Adipose tissue (tissue), 3 donors: ENCODE results near the gene STXBP1. TPM values are rescaled to one million over a fixed set of nuclear protein-coding genes. Genes with fewer than 3 reads are reported as not detected.
"Not testable (repeated sequence)": the region's sequence is repeated elsewhere in the genome, so short reads cannot be mapped to it uniquely, and the experiment has no call there.

Source experiments
- H3K27ac ChIP-seq: one replicate; pipeline ENCODE4 v1.5.1; 2013; ENCODE audit warnings: low read depth, low read length
- WGBS, 3 donors: extraction: QIAGEN DNeasy Blood & Tissue Kit; methylation state at CpG; one replicate each; pipeline ENCODE4 v1.1.7; 2013; 5-methylcytosine and 5-hydroxymethylcytosine counted together
- polyA plus RNA-seq, 3 donors: library from polyadenylated mRNA; stranded (reverse); fragments of 200-250 nt; gene quantifications; one replicate each; pipeline ENCODE4 v1.2.3, GENCODE V29; 2013
- donor health status: healthy with polysubstance abuse.
- donor health status: Bipolar disorder and iron deficiency.
- donor health status: healthy.

The STXBP1 gene
- polyA plus RNA-seq, 3 donors = 12.7 to 42.4 (median 34.1) TPM

GRCh38 chr9:127599550-127599891 lies 12.6 kb upstream of the STXBP1 start:
- 71 to 79% (median 76%) methylated on average over 7 of the region's 7 CpGs for WGBS, 3 donors
- no peak overlapping the region for H3K27ac ChIP-seq

GRCh38 chr9:127603226-127603625 lies 8.9 kb upstream of the STXBP1 start:
- WGBS, 3 donors = 87 to 90% (median 88%) methylated on average over 3 of the region's 3 CpGs
- no peak overlapping the region for H3K27ac ChIP-seq

- H3K27ac ChIP-seq = no peak overlapping the region
- WGBS, 3 donors = 67 to 85% (median 85%) methylated on average over 1 of the region's 1 CpG
Observed at GRCh38 chr9:127606043-127606442, 6.0 kb upstream of the STXBP1 start.

- WGBS, 3 donors = 2 to 3% (median 2%) methylated on average over 55 of the region's 55 CpGs
- H3K27ac ChIP-seq = no peak overlapping the region
Observed at GRCh38 chr9:127608104-127608966, 3.7 kb upstream of the STXBP1 start.

GRCh38 chr9:127611603-127611898 lies 526 bp upstream of the STXBP1 start:
- 2 to 3% (median 2%) methylated on average over 10 to 11 of the region's 11 CpGs for WGBS, 3 donors
- no peak overlapping the region for H3K27ac ChIP-seq

GRCh38 chr9:127612939-127613582 lies 984 bp downstream of the STXBP1 start:
- 1 to 2% (median 1%) methylated on average over 38 to 41 of the region's 41 CpGs for WGBS, 3 donors
- no peak overlapping the region for H3K27ac ChIP-seq

- H3K27ac ChIP-seq = no peak overlapping the region
- 43 to 82% (median 46%) methylated on average over 5 of the region's 5 CpGs for WGBS, 3 donors
Observed at GRCh38 chr9:127613583-127613954, 1.5 kb downstream of the STXBP1 start.

- 43 to 66% (median 62%) methylated on average over 3 of the region's 3 CpGs for WGBS, 3 donors
- no peak overlapping the region for H3K27ac ChIP-seq
Observed at GRCh38 chr9:127614961-127615360, 2.9 kb downstream of the STXBP1 start.

GRCh38 chr9:127621339-127621970 lies 9.4 kb downstream of the STXBP1 start:
- 90 to 95% (median 90%) methylated on average over 10 of the region's 10 CpGs for WGBS, 3 donors
- H3K27ac ChIP-seq = not testable (repeated sequence)

GRCh38 chr9:127626752-127627493 lies 14.8 kb downstream of the STXBP1 start:
- WGBS, 3 donors = 63 to 77% (median 67%) methylated on average over 8 of the region's 8 CpGs
- no peak overlapping the region for H3K27ac ChIP-seq

- WGBS, 3 donors = 66 to 92% (median 75%) methylated on average over 2 of the region's 2 CpGs
- H3K27ac ChIP-seq = no peak overlapping the region
Observed at GRCh38 chr9:127627494-127627855, 15.4 kb downstream of the STXBP1 start.

- H3K27ac ChIP-seq = no peak overlapping the region
- 30 to 63% (median 61%) methylated on average over 9 of the region's 9 CpGs for WGBS, 3 donors
Observed at GRCh38 chr9:127628758-127629467, 16.8 kb downstream of the STXBP1 start.

- no peak overlapping the region for H3K27ac ChIP-seq
- WGBS, 3 donors = 74 to 87% (median 76%) methylated on average over 8 of the region's 8 CpGs
Observed at GRCh38 chr9:127629468-127630081, 17.5 kb downstream of the STXBP1 start.

GRCh38 chr9:127633216-127633862 lies 21.3 kb downstream of the STXBP1 start:
- H3K27ac ChIP-seq = no peak overlapping the region

GRCh38 chr9:127634021-127634420 lies 21.9 kb downstream of the STXBP1 start:
- H3K27ac ChIP-seq = no peak overlapping the region
- 64 to 82% (median 74%) methylated on average over 7 of the region's 7 CpGs for WGBS, 3 donors

More at GRCh38 chr9:127633216-127633862, 21.3 kb downstream of the STXBP1 start:
- 74 to 80% (median 77%) methylated on average over 13 of the region's 13 CpGs for WGBS, 3 donors

- WGBS, 3 donors = 87 to 91% (median 88%) methylated on average over 5 of the region's 5 CpGs
- no peak overlapping the region for H3K27ac ChIP-seq
Observed at GRCh38 chr9:127634698-127635097, 22.6 kb downstream of the STXBP1 start.

GRCh38 chr9:127635201-127635735 lies 23.2 kb downstream of the STXBP1 start:
- no peak overlapping the region for H3K27ac ChIP-seq
- 91 to 92% (median 92%) methylated on average over 8 of the region's 8 CpGs for WGBS, 3 donors
